Breast epithelium (tissue), 4 donors: ENCODE measurements around the gene HSPE1. TPM values are rescaled to one million over a fixed set of nuclear protein-coding genes. Genes with fewer than 3 reads are reported as not detected.
"Not testable (repeated sequence)": the region's sequence is repeated elsewhere in the genome, so short reads cannot be mapped to it uniquely, and the experiment has no call there.

ENCODE experiments used
- DNase-seq, 2 donors: peaks; one replicate each; pipeline ENCODE4 v3.0.0-alpha.2; 2019; ENCODE audit warnings: low spot score in 2 of 2
- H3K27ac ChIP-seq, 2 donors: fragments of 200-600 bp; sonication (generic) in 1 of 2; one replicate each; pipeline ENCODE4 v1.5.1; 2016 to 2019; ENCODE audit warnings: mild to moderate bottlenecking in 1 of 2
- H3K27me3 ChIP-seq, 2 donors: fragments of 200-600 bp; sonication (generic) in 1 of 2; one replicate each; pipeline versions ENCODE4 v1.5.1 to v1.6.0; 2017 to 2019; ENCODE audit warnings: control low read depth in 1 of 2, mild to moderate bottlenecking in 1 of 2
- H3K36me3 ChIP-seq: fragments of 200-600 bp; one replicate; pipeline ENCODE4 v1.5.1; 2019
- H3K4me1 ChIP-seq, 2 donors: fragments of 200-600 bp; sonication (generic); one replicate each; pipeline ENCODE4 v1.5.1; 2016 to 2019; ENCODE audit warnings: control low read depth in 1 of 2
- H3K4me3 ChIP-seq, 3 donors: fragments of 200-600 bp; sonication (generic); 1 replicate in 2 of 3; 2 replicates in 1 of 3; pipeline ENCODE4 v1.5.1; 2016 to 2019; ENCODE audit warnings: mild to moderate bottlenecking in 3 of 3, moderate library complexity in 2 of 3
- H3K9me3 ChIP-seq, 2 donors: fragments of 200-600 bp; sonication (generic) in 1 of 2; one replicate each; pipeline ENCODE4 v1.5.1; 2016 to 2019; ENCODE audit warnings: control low read depth in 1 of 2
- CTCF ChIP-seq, 3 donors: fragments of 450-650 bp; IDR thresholded peaks; one replicate each; pipeline ENCODE4 v1.5.1; 2016 to 2017; ENCODE audit warnings: antibody characterized with exemption in 3 of 3, mild to moderate bottlenecking in 3 of 3, moderate library complexity in 3 of 3
- POLR2A ChIP-seq: fragments of 450-650 bp; IDR thresholded peaks from one replicate; pipeline ENCODE4 v1.6.1; 2016; ENCODE audit warnings: antibody characterized with exemption, mild to moderate bottlenecking, moderate library complexity
- POLR2AphosphoS5 ChIP-seq, 3 donors: sonication (generic); formaldehyde crosslinking; IDR thresholded peaks; one replicate each; pipeline ENCODE4 v1.6.1; 2017; ENCODE audit warnings: antibody characterized with exemption in 3 of 3
- intact Hi-C: fragments of 100-400 bp; cut with DNase I; formaldehyde crosslinking; loops from one replicate; pipeline ENCODE4 v1.15.1; 2023; ENCODE audit warnings: low total_unique reads
- total RNA-seq, 3 donors: library from RNA; depleted of rRNA; stranded (reverse); fragments of >200 nt; gene quantifications; one replicate each; pipeline ENCODE4 v1.1.0, GENCODE V29; 2016

The HSPE1 gene
- total RNA-seq, 3 donors from 2014 or later, result 74.9 to 170 (median 124) TPM

GRCh38 chr2:197464175-197464574 is 36.0 kb upstream of the HSPE1 start:
- DNase-seq, result no peak
- TF ChIP-seq CTCF (IDR thresholded peaks at IDR 0.05), result no peak
- no peak for TF ChIP-seq POLR2A
- TF ChIP-seq POLR2AphosphoS5 (IDR thresholded peaks at IDR 0.05), result no peak
- intact Hi-C loops, result no loop called here
- Histone ChIP-seq H3K27me3 (no peaks in the 10 kb centered on the region), H3K4me3 (no peak overlapping the region), H3K9me3 (no peaks in the 10 kb centered on the region), H3K4me1 (no peaks in the 10 kb centered on the region), H3K27ac (no peak overlapping the region), H3K36me3 (no peaks in the 10 kb centered on the region)

GRCh38 chr2:197472166-197472565 is 28.0 kb upstream of the HSPE1 start:
- no peak for TF ChIP-seq POLR2A
- no peak for TF ChIP-seq POLR2AphosphoS5 (IDR thresholded peaks at IDR 0.05)
- no peak for TF ChIP-seq CTCF (IDR thresholded peaks at IDR 0.05)
- Histone ChIP-seq H3K27ac (no peak overlapping the region), H3K27me3 (no peaks in the 10 kb centered on the region), H3K4me1 (no peaks in the 10 kb centered on the region), H3K9me3 (no peaks in the 10 kb centered on the region), H3K36me3 (no peaks in the 10 kb centered on the region), H3K4me3 (no peak overlapping the region)
- intact Hi-C loops, result no loop called here
- no peak for DNase-seq

- DNase-seq, result no peak
- Histone ChIP-seq H3K36me3 (no peaks in the 10 kb centered on the region), H3K27me3 (no peaks in the 10 kb centered on the region), H3K4me1 (no peaks in the 10 kb centered on the region), H3K4me3 (no peak overlapping the region), H3K9me3 (no peaks in the 10 kb centered on the region), H3K27ac (no peak overlapping the region)
- intact Hi-C loops, result no loop called here
- TF ChIP-seq CTCF (IDR thresholded peaks at IDR 0.05), result no peak
- no peak for TF ChIP-seq POLR2AphosphoS5 (IDR thresholded peaks at IDR 0.05)
- TF ChIP-seq POLR2A, result no peak
Observed at GRCh38 chr2:197477797-197478196, 22.4 kb upstream of the HSPE1 start.

- no peaks in the 10 kb centered on the region for H3K27me3 ChIP-seq
- no peaks in the 10 kb centered on the region for H3K4me1 ChIP-seq
- no peak overlapping the region for H3K4me3 ChIP-seq
- H3K36me3 ChIP-seq, result no peaks in the 10 kb centered on the region
- H3K9me3 ChIP-seq, result peaks cover 9 to 10% of the 10 kb centered on the region in 2 donors
- TF ChIP-seq POLR2A, result no peak
- no peak for TF ChIP-seq CTCF (IDR thresholded peaks at IDR 0.05)
- TF ChIP-seq POLR2AphosphoS5 (IDR thresholded peaks at IDR 0.05), result no peak
- intact Hi-C loops, result no loop called here
- H3K27ac ChIP-seq, result no peak overlapping the region
- DNase-seq, result no peak
Observed at GRCh38 chr2:197480165-197481036, 19.8 kb upstream of the HSPE1 start.

GRCh38 chr2:197484248-197484647 is 15.9 kb upstream of the HSPE1 start:
- H3K9me3 ChIP-seq, result peaks cover 9 to 10% of the 10 kb centered on the region in 2 donors
- not testable (repeated sequence) for H3K36me3 ChIP-seq

More at GRCh38 chr2:197484248-197484647, 15.9 kb upstream of the HSPE1 start:
- H3K27ac ChIP-seq, H3K27me3 ChIP-seq, H3K4me3 ChIP-seq, DNase-seq, H3K4me1 ChIP-seq, intact Hi-C loops: not testable (repeated sequence)
